ENCODE results near the gene TLK1.

- no peak for TF ChIP-seq OSR1 (CRISPR knock-in tag; IDR thresholded peaks at IDR 0.05)
- no peak for TF ChIP-seq ESRRG (CRISPR knock-in tag; IDR thresholded peaks at IDR 0.05)
- TF ChIP-seq PPARA (CRISPR knock-in tag; IDR thresholded peaks at IDR 0.05; ENCODE audit: borderline replicate concordance) = no peak
- no peak for TF ChIP-seq CREB5 (CRISPR knock-in tag; IDR thresholded peaks at IDR 0.05; ENCODE audit: low read depth)
- no peak for TF ChIP-seq ZFP3 (CRISPR knock-in tag; IDR thresholded peaks at IDR 0.05)
- TF ChIP-seq ZFP30 (CRISPR knock-in tag; IDR thresholded peaks at IDR 0.05) = no peak
- TF ChIP-seq PATZ1 (CRISPR knock-in tag; IDR thresholded peaks at IDR 0.05; ENCODE audit: borderline replicate concordance) = no peak
- no peak for TF ChIP-seq ZNF565 (CRISPR knock-in tag; conservative IDR thresholded peaks at IDR 0.05; ENCODE audit: low read depth)
- TF ChIP-seq CSDC2 (CRISPR knock-in tag; IDR thresholded peaks at IDR 0.05) = no peak
- TF ChIP-seq ISL1 (CRISPR knock-in tag; IDR thresholded peaks at IDR 0.05) = no peak
- no peak for TF ChIP-seq POU6F1 (CRISPR knock-in tag; IDR thresholded peaks at IDR 0.05; ENCODE audit: borderline replicate concordance, low read depth)
- no peak for TF ChIP-seq ARNTL (CRISPR knock-in tag; IDR thresholded peaks at IDR 0.05; ENCODE audit: borderline replicate concordance, low read depth)
Measured at GRCh38 chr2:170967553-170967952, 193.1 kb downstream of the TLK1 start.
